IMR-90 (cell line): ENCODE measurements around the gene HYAL2. TPM values are rescaled to one million over a fixed set of nuclear protein-coding genes. Genes with fewer than 3 reads are reported as not detected.

Experiments used
- ATAC-seq: fragments of 200-7000 bp; cut with Tn5 transposase; 2 replicates; pipeline ENCODE4 v1.9.1; 2020; ENCODE audit warnings: low read depth, mild to moderate bottlenecking, moderate library complexity
- BruUV-seq: library from RNA; stranded (reverse); fragments of 400-500 nt; replicated peaks from 2 replicates; lab custom pipeline; 2021; lab: Mats Ljungman, UMichigan
- CTCF ChIA-PET: fragments of 300-600 bp; formaldehyde crosslinking; extraction: SDS; loops from one replicate; lab custom pipeline; 2021; ENCODE audit warnings: antibody characterized with exemption; lab: Yijun Ruan, JAX
- POLR2A ChIA-PET: fragments of 300-600 bp; sonication (Branson Sonifier 250); formaldehyde crosslinking; loops from one replicate; lab custom pipeline; 2022; ENCODE audit warnings: antibody characterized with exemption; ENCODE audit not compliant: unreplicated experiment; lab: Charles Lee
- DNase-seq: peaks from one replicate; pipeline ENCODE4 v3.0.0; 2013
- H2AFZ ChIP-seq: replicated peaks from 2 replicates; pipeline ENCODE3; 2013; ENCODE audit warnings: low read length, mild to moderate bottlenecking; ENCODE audit not compliant: poor library complexity
- H2AK5ac ChIP-seq: 2 replicates; pipeline ENCODE4 v1.6.1; 2013; ENCODE audit warnings: low read depth, low read length, inconsistent platforms
- H2AK9ac ChIP-seq: replicated peaks from 2 replicates; pipeline ENCODE3; 2013; ENCODE audit warnings: mild to moderate bottlenecking, low read depth, low read length, moderate library complexity; ENCODE audit not compliant: poor library complexity
- H2BK120ac ChIP-seq: 2 replicates; pipeline ENCODE4 v1.6.1; 2013; ENCODE audit warnings: low read depth, low read length, inconsistent platforms
- H2BK15ac ChIP-seq: 3 replicates; pipeline ENCODE4 v1.6.1; 2013; ENCODE audit warnings: low read depth, low read length, inconsistent platforms
- H2BK20ac ChIP-seq: 2 replicates; pipeline ENCODE4 v1.6.1; 2013; ENCODE audit warnings: low read depth, mild to moderate bottlenecking, inconsistent platforms, low read length, moderate library complexity
- H2BK5ac ChIP-seq: 2 replicates; pipeline ENCODE4 v1.6.1; 2013; ENCODE audit warnings: mild to moderate bottlenecking, low read depth, low read length, inconsistent platforms; ENCODE audit not compliant: poor library complexity, severe bottlenecking
- H3K14ac ChIP-seq: replicated peaks from 2 replicates; pipeline ENCODE4 v1.6.1; 2013; ENCODE audit warnings: low read depth, low read length, inconsistent platforms
- H3K18ac ChIP-seq: 2 replicates; pipeline ENCODE4 v1.6.1; 2013; ENCODE audit warnings: low read depth, low read length, control low read depth
- H3K23ac ChIP-seq: 2 replicates; pipeline ENCODE4 v1.6.1; 2013; ENCODE audit warnings: low read depth, low read length, inconsistent platforms
- H3K27ac ChIP-seq: 2 replicates; pipeline ENCODE4 v1.5.1; 2013; ENCODE audit warnings: mild to moderate bottlenecking, control low read depth, low read length; ENCODE audit not compliant: insufficient read depth
- H3K27me3 ChIP-seq: 2 replicates; pipeline ENCODE4 v1.6.1; 2013; ENCODE audit warnings: low read length; ENCODE audit not compliant: control insufficient read depth, insufficient read depth
- H3K36me3 ChIP-seq: 2 replicates; pipeline ENCODE4 v1.6.1; 2013; ENCODE audit warnings: low read length, mixed read lengths; ENCODE audit not compliant: control insufficient read depth, insufficient read depth
- H3K4ac ChIP-seq: 2 replicates; pipeline ENCODE4 v1.6.1; 2013; ENCODE audit warnings: low read depth, low read length, inconsistent platforms
- H3K4me1 ChIP-seq: 2 replicates; pipeline ENCODE4 v1.6.1; 2013; ENCODE audit warnings: low read length, mixed read lengths; ENCODE audit not compliant: control insufficient read depth, insufficient read depth
- H3K4me2 ChIP-seq: 2 replicates; pipeline ENCODE4 v1.6.1; 2013; ENCODE audit warnings: low read depth, mild to moderate bottlenecking, control low read depth, low read length, moderate library complexity
- H3K4me3 ChIP-seq: 2 replicates; pipeline ENCODE4 v1.5.1; 2013; ENCODE audit warnings: low read depth, mild to moderate bottlenecking, control low read depth, low read length, moderate library complexity; ENCODE audit not compliant: insufficient read depth
- H3K56ac ChIP-seq: 2 replicates; pipeline ENCODE4 v1.6.1; 2013; ENCODE audit warnings: low read length, inconsistent platforms; ENCODE audit not compliant: insufficient read depth; ENCODE audit errors: extremely low read depth
- H3K79me1 ChIP-seq, 2 experiments: 2 replicates each; pipeline ENCODE4 v1.6.1; 2013; ENCODE audit warnings: low read length in 2 of 2, inconsistent platforms in 1 of 2, low read depth in 1 of 2
- H3K9ac ChIP-seq: 2 replicates; pipeline ENCODE4 v1.6.1; 2013; ENCODE audit warnings: low read depth, low read length, control low read depth
- H3K9me1 ChIP-seq: 2 replicates; pipeline ENCODE4 v1.6.1; 2013; ENCODE audit warnings: low read length, inconsistent platforms; ENCODE audit not compliant: insufficient read depth
- H3K9me3 ChIP-seq: 2 replicates; pipeline ENCODE4 v1.6.1; 2013; ENCODE audit warnings: low read length; ENCODE audit not compliant: control insufficient read depth, insufficient read depth
- H4K20me1 ChIP-seq: 2 replicates; pipeline ENCODE4 v1.6.1; 2013; ENCODE audit warnings: low read length, inconsistent platforms; ENCODE audit not compliant: insufficient read depth
- H4K5ac ChIP-seq: 2 replicates; pipeline ENCODE4 v1.6.1; 2013; ENCODE audit warnings: mild to moderate bottlenecking, low read depth, low read length, control low read depth
- H4K8ac ChIP-seq, 2 experiments: 2 replicates each; pipeline ENCODE4 v1.6.1; 2013; ENCODE audit warnings: low read depth in 2 of 2, low read length in 2 of 2, control low read depth in 1 of 2, inconsistent platforms in 1 of 2
- H4K91ac ChIP-seq: 2 replicates; pipeline ENCODE4 v1.6.1; 2013; ENCODE audit warnings: low read depth, low read length, inconsistent platforms; ENCODE audit not compliant: insufficient read depth
- BHLHE40 ChIP-seq: fragments of 150-350 bp; IDR thresholded peaks from 2 replicates; pipeline ENCODE4 v1.6.1; 2016; ENCODE audit warnings: mild to moderate bottlenecking, low read depth, low read length
- CEBPB ChIP-seq: IDR thresholded peaks from 2 replicates; pipeline ENCODE4 v1.6.1; 2012; ENCODE audit warnings: low read depth, low read length, improper control_type of control experiment
- CHD1 ChIP-seq: IDR thresholded peaks from 2 replicates; pipeline ENCODE4 v1.6.1; 2012; ENCODE audit warnings: low read depth, low read length, improper control_type of control experiment
- FOS ChIP-seq: fragments of 150-350 bp; IDR thresholded peaks from 2 replicates; pipeline ENCODE4 v1.6.1; 2016; ENCODE audit warnings: low read depth, low read length
- MAFK ChIP-seq: IDR thresholded peaks from 2 replicates; pipeline ENCODE4 v1.6.1; 2012; ENCODE audit warnings: low read depth, low read length, improper control_type of control experiment
- MAZ ChIP-seq: IDR thresholded peaks from 2 replicates; pipeline ENCODE4 v1.6.1; 2012; ENCODE audit warnings: low read depth, mild to moderate bottlenecking, low read length, improper control_type of control experiment, moderate library complexity, borderline replicate concordance
- MXI1 ChIP-seq: IDR thresholded peaks from 2 replicates; pipeline ENCODE4 v1.6.1; 2012; ENCODE audit warnings: low read depth, mild to moderate bottlenecking, low read length, moderate library complexity, borderline replicate concordance
- NFE2L2 ChIP-seq: fragments of 150-350 bp; IDR thresholded peaks from 2 replicates; pipeline ENCODE4 v1.6.1; 2016; ENCODE audit warnings: low read depth, mild to moderate bottlenecking, low read length
- POLR2A ChIP-seq: IDR thresholded peaks from 2 replicates; pipeline ENCODE4 v1.6.1; 2012; ENCODE audit warnings: mild to moderate bottlenecking, low read depth, low read length
- RAD21 ChIP-seq: IDR thresholded peaks from 2 replicates; pipeline ENCODE4 v1.6.1; 2012; ENCODE audit warnings: low read length, improper control_type of control experiment
- RCOR1 ChIP-seq: IDR thresholded peaks from 2 replicates; pipeline ENCODE4 v1.6.1; 2012; ENCODE audit warnings: mild to moderate bottlenecking, low read length, improper control_type of control experiment; ENCODE audit not compliant: insufficient replicate concordance
- RFX5 ChIP-seq: IDR thresholded peaks from 2 replicates; pipeline ENCODE4 v1.8.0; 2012; ENCODE audit warnings: low read depth, mild to moderate bottlenecking, low read length, moderate library complexity
- SMC3 ChIP-seq: fragments of 150-350 bp; IDR thresholded peaks from 2 replicates; pipeline ENCODE4 v1.6.1; 2016; ENCODE audit warnings: low read depth, mild to moderate bottlenecking, antibody characterized with exemption, low read length, moderate library complexity
- WGBS, 2 experiments: methylation state at CpG; one replicate each; pipeline versions ENCODE4 v1.1.5 to v1.1.7; 2013; ENCODE audit warnings: missing lambda C conversion rate in 2 of 2; ENCODE audit not compliant: insufficient read length in 1 of 2; ENCODE audit errors: extremely low coverage in 2 of 2; 5-methylcytosine and 5-hydroxymethylcytosine counted together
- dilution Hi-C: fragments of 300-500 bp; cut with HindIII; formaldehyde crosslinking; loops from one replicate; pipeline ENCODE4 v1.14.3; 2018; ENCODE audit warnings: low sequenced_read_pairs; ENCODE audit not compliant: unreplicated experiment
- in situ Hi-C: fragments of 300-500 bp; cut with MboI; formaldehyde crosslinking; loops from 3 replicates; pipeline ENCODE4 v1.14.3; 2019; ENCODE audit warnings: low sequenced_read_pairs, inconsistent platforms, mixed read lengths
- intact Hi-C: fragments of 100-400 bp; cut with micrococcal nuclease; formaldehyde crosslinking; loops from 2 replicates; pipeline ENCODE4 v1.10.0; 2022
- polyA plus RNA-seq, 3 experiments: library from polyadenylated mRNA; depleted of rRNA; stranded (reverse); fragments of >200 nt; gene quantifications; 2 replicates each; pipeline ENCODE4 v1.2.3, GENCODE V29; 2012; ENCODE audit warnings: low replicate concordance in 1 of 3
- total RNA-seq: library from RNA; depleted of rRNA; stranded (reverse); fragments of >200 nt; gene quantifications from 2 replicates; pipeline ENCODE4 v1.2.3, GENCODE V29; 2012
- TF ChIP-seq, protein P1 (sequence below): fragments of 150-350 bp; IDR thresholded peaks from 2 replicates; pipeline ENCODE4 v1.6.1; 2016; ENCODE audit warnings: low read depth, mild to moderate bottlenecking, low read length, moderate library complexity, borderline replicate concordance
- TF ChIP-seq, protein P2 (sequence below): conservative IDR thresholded peaks from 2 replicates; pipeline ENCODE4 v1.5.1; 2012; ENCODE audit warnings: mild to moderate bottlenecking, low read depth, low read length, improper control_type of control experiment

Gene HYAL2
- total and polyA plus RNA-seq, 2 of the 4 experiments (the other 2 are of a cell fraction): 56.8 to 104 TPM

DNA sequence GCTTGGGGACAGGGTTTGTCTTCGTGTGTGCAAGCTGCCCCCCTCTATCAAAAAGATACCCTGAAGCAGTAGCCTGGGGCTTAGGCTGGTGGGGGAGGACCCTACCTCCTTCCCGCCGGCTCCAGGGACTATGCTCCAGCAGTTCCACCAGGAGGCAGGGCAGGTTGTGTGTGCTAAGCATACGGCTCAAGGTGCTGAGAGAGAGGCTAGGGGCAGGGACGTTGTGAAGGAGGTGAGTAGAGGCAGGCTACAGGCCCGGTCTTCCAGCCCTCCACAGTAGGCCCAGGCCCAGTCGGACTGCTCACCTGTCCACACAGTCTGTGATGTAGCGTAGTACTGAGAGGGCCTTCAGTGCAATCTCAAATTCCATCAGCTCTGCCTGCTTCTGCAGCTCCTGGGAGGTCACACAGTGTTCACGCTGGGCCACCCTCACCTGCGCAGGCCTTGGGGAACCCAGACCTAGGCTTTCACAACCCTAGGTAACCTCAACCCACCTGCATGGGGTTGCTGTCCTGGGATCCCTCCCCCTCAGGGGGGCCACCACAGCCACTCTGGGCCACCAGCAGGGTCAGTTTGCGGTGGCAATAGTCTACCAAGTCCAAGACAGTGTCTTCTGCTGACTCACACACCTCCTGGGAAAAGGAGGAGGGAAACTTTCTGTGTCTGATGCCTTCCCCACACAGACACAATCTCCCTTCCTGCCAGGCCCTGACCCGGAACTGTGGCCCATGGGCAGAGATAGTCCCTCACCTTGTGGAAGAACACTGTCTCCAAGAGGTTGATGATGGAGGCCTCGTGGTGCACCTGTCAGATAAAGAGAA is 20.5 kb upstream of the HYAL2 start:
- no peaks in the 10 kb centered on the region for H3K27me3 ChIP-seq
- ChIA-PET POLR2A (no interaction called here), CTCF (no interaction called here)
- in situ Hi-C loops: loop anchor here (25.0 kb wide), 3 partner anchors 1044 to 1819 kb away; partner anchors contain the start of genes ABHD14B, GPR62, MANF and PCBP4
- 90% methylated on average over 7 of the region's 13 CpGs; no CpG with 5 or more reads in 1 of the 2 experiments for WGBS, 2 experiments
- H2BK20ac ChIP-seq: no peak overlapping the region
- H4K8ac ChIP-seq: no peak overlapping the region
- no peak overlapping the region for H2AFZ ChIP-seq
- no peak overlapping the region for H2BK120ac ChIP-seq
- no peak overlapping the region for H2AK5ac ChIP-seq
- no peak for DNase-seq
- H4K20me1 ChIP-seq: peaks cover 2% of the 10 kb centered on the region
- H3K27ac ChIP-seq: no peak overlapping the region
- H2BK5ac ChIP-seq: no peak overlapping the region
- no peak overlapping the region for H3K23ac ChIP-seq
- intact Hi-C loops: no loop called here
- no peak overlapping the region for H2BK15ac ChIP-seq
- no peak overlapping the region for H3K9ac ChIP-seq
- no peak overlapping the region for H4K5ac ChIP-seq
- dilution Hi-C loops: no loop called here
- H3K56ac ChIP-seq: no peak overlapping the region
- no peak overlapping the region for H3K4me3 ChIP-seq
- peaks cover 16% of the 10 kb centered on the region for H3K4me1 ChIP-seq
- H3K4ac ChIP-seq: no peak overlapping the region
- H3K36me3 ChIP-seq: peaks cover 3% of the 10 kb centered on the region; the same call in 1 of the 2 replicates
- no TSS peak for BruUV-seq
- H3K79me1 ChIP-seq: peaks cover 6 to 27% of the 10 kb centered on the region in 2 experiments; a peak in 3 of 4 replicates
- H3K9me1 ChIP-seq: peaks cover 11% of the 10 kb centered on the region
- no peaks in the 10 kb centered on the region for H3K9me3 ChIP-seq
- H2AK9ac ChIP-seq: no peak overlapping the region
- H3K4me2 ChIP-seq: no peak overlapping the region
- H4K91ac ChIP-seq: no peak overlapping the region
- H3K14ac ChIP-seq: no peak overlapping the region
- H3K18ac ChIP-seq: no peak overlapping the region
- ATAC-seq: no peak
- no peak for TF ChIP-seq MXI1
- TF ChIP-seq CEBPB: no peak
- TF ChIP-seq NFE2L2: no peak
- TF ChIP-seq RCOR1: no peak
- no peak for TF ChIP-seq FOS
- TF ChIP-seq, protein P1, sequence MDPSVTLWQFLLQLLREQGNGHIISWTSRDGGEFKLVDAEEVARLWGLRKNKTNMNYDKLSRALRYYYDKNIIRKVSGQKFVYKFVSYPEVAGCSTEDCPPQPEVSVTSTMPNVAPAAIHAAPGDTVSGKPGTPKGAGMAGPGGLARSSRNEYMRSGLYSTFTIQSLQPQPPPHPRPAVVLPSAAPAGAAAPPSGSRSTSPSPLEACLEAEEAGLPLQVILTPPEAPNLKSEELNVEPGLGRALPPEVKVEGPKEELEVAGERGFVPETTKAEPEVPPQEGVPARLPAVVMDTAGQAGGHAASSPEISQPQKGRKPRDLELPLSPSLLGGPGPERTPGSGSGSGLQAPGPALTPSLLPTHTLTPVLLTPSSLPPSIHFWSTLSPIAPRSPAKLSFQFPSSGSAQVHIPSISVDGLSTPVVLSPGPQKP: no peak
- no peak for TF ChIP-seq MAZ
- no peak for TF ChIP-seq BHLHE40
- no peak for TF ChIP-seq CHD1
- TF ChIP-seq RFX5: no peak
- TF ChIP-seq SMC3: no peak
- no peak for TF ChIP-seq MAFK
- TF ChIP-seq RAD21: no peak
- TF ChIP-seq, protein P2, sequence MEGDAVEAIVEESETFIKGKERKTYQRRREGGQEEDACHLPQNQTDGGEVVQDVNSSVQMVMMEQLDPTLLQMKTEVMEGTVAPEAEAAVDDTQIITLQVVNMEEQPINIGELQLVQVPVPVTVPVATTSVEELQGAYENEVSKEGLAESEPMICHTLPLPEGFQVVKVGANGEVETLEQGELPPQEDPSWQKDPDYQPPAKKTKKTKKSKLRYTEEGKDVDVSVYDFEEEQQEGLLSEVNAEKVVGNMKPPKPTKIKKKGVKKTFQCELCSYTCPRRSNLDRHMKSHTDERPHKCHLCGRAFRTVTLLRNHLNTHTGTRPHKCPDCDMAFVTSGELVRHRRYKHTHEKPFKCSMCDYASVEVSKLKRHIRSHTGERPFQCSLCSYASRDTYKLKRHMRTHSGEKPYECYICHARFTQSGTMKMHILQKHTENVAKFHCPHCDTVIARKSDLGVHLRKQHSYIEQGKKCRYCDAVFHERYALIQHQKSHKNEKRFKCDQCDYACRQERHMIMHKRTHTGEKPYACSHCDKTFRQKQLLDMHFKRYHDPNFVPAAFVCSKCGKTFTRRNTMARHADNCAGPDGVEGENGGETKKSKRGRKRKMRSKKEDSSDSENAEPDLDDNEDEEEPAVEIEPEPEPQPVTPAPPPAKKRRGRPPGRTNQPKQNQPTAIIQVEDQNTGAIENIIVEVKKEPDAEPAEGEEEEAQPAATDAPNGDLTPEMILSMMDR: no peak
- no peak for TF ChIP-seq POLR2A
